Measurements from ENCODE around the gene TFB1M.

GRCh38 chr6:155235087-155235486 is 79.2 kb downstream of the TFB1M start:
- TF ChIP-seq CTCF (IDR thresholded peaks at IDR 0.05): no peak
- TF ChIP-seq POLR2A (IDR thresholded peaks at IDR 0.05): no peak

Measured in transverse colon (tissue), 3 donors.